ENCODE measurements around the gene DDX49. TPM values are rescaled to one million over a fixed set of nuclear protein-coding genes. Genes with fewer than 3 reads are reported as not detected.

The DDX49 gene
- total and polyA plus RNA-seq, 12 donors, result 16.2 to 74.5 (median 22.1) TPM

DNA sequence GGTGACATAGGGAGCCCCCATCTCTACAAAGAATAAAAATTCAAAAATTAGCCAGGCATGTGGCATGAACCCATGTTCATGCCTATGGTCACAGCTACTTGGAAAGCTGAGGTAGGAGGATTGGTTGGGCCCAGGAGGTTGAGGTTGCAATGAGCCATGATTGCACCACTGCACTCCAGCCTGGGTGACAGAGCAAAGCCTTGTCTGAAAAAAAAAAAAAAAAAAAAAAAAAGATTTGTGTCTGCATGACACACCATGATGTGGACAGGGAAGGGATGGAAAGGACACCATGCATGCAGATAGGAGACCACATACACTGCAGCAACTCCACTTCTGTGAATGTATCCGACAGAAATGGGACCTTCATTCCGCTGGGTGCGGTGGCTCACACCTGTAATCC lies 55.5 kb downstream of the DDX49 start:
- intact Hi-C loops (cut with DNase I), result no loop called here
- H3K4me1 ChIP-seq, result peaks cover 0 to 27% (median 13%) of the 10 kb centered on the region in 9 donors
- DNase-seq (no peak), ATAC-seq (no peak)
- H3K27ac ChIP-seq, result no peak overlapping the region
- TF ChIP-seq CTCF (IDR thresholded peaks at IDR 0.05), result no peak
- peaks cover 0 to 3% (median 0%) of the 10 kb centered on the region in 7 donors for H3K27me3 ChIP-seq
- H3K36me3 ChIP-seq, result no peaks in the 10 kb centered on the region
- no peak overlapping the region for H3K4me3 ChIP-seq
- no peaks in the 10 kb centered on the region for H3K9me3 ChIP-seq
- WGBS, 2 donors, result 98 to 99% methylated on average over 3 of the region's 3 CpGs

GRCh38 chr19:18975869-18976268 lies 56.4 kb downstream of the DDX49 start:
- TF ChIP-seq CTCF (IDR thresholded peaks at IDR 0.05), result no peak
- H3K27me3 ChIP-seq, result peaks cover 0 to 3% (median 0%) of the 10 kb centered on the region in 7 donors
- 82 to 85% methylated on average over 10 of the region's 10 CpGs for WGBS, 2 donors
- intact Hi-C loops (cut with DNase I), result no loop called here
- H3K36me3 ChIP-seq, result no peaks in the 10 kb centered on the region
- H3K9me3 ChIP-seq, result no peaks in the 10 kb centered on the region
- no peak overlapping the region for H3K4me3 ChIP-seq
- DNase-seq (no peak), ATAC-seq (no peak)
- H3K27ac ChIP-seq, result no peak overlapping the region
- peaks cover 0 to 22% (median 12%) of the 10 kb centered on the region in 9 donors for H3K4me1 ChIP-seq

Other genes starting within 250 kb of the DDX49 start
- gene CRTC1, start 236.0 kb upstream of the DDX49 start, total RNA-seq, result 10 to 100 TPM in 3 of 10 donors, 1 to 10 TPM in 7; 6.5 to 11.8 (median 9.3) TPM
- 1 to 10 TPM; 3.2 to 8.6 TPM for gene CRTC1, start 236.0 kb upstream of the DDX49 start, polyA plus RNA-seq
- gene COMP, start 128.4 kb upstream of the DDX49 start, total RNA-seq, result 1 to 10 TPM in 3 of 10 donors, under 1 TPM in 5, not detected in 2; 0.13 to 5.9 (median 0.43) TPM
- 1 to 10 TPM in 1 of 2 donors, under 1 TPM in 1; 0.29 to 2.4 TPM for gene COMP, start 128.4 kb upstream of the DDX49 start, polyA plus RNA-seq
- 10 to 100 TPM; 32.3 to 44.3 (median 37.5) TPM for gene UPF1, start 87.8 kb upstream of the DDX49 start, total RNA-seq
- gene UPF1, start 87.8 kb upstream of the DDX49 start, polyA plus RNA-seq, result 10 to 100 TPM; 25.2 to 36.7 TPM
- 1 to 10 TPM in 6 of 10 donors, under 1 TPM in 4; 0.42 to 3.3 (median 1.3) TPM for gene CERS1, start 23.6 kb upstream of the DDX49 start, total RNA-seq
- gene CERS1, start 23.6 kb upstream of the DDX49 start, polyA plus RNA-seq, result under 1 TPM; 0.37 to 0.49 TPM
- gene COPE, start 328 bp upstream of the DDX49 start, total RNA-seq, result 100 to 1,000 TPM; 102 to 157 (median 117) TPM
- 100 to 1,000 TPM; 166 to 302 TPM for gene COPE, start 328 bp upstream of the DDX49 start, polyA plus RNA-seq
- gene HOMER3, start 21.5 kb downstream of the DDX49 start, total RNA-seq, result 10 to 100 TPM; 10.4 to 23.2 (median 13.6) TPM
- gene HOMER3, start 21.5 kb downstream of the DDX49 start, polyA plus RNA-seq, result 10 to 100 TPM; 20.8 to 24.8 TPM
- gene SUGP2, start 113.8 kb downstream of the DDX49 start, total RNA-seq, result 10 to 100 TPM; 50.4 to 72.3 (median 63.3) TPM
- gene SUGP2, start 113.8 kb downstream of the DDX49 start, polyA plus RNA-seq, result 10 to 100 TPM; 27.2 to 85.2 TPM
- gene ARMC6, start 113.9 kb downstream of the DDX49 start, total RNA-seq, result 10 to 100 TPM; 13.4 to 22.3 (median 15.2) TPM
- 10 to 100 TPM; 21.9 to 27.9 TPM for gene ARMC6, start 113.9 kb downstream of the DDX49 start, polyA plus RNA-seq
- 10 to 100 TPM; 15.7 to 24.1 (median 19.3) TPM for gene SLC25A42, start 144.3 kb downstream of the DDX49 start, total RNA-seq
- 10 to 100 TPM; 15.9 to 18.1 TPM for gene SLC25A42, start 144.3 kb downstream of the DDX49 start, polyA plus RNA-seq
- 10 to 100 TPM; 11.4 to 27.9 (median 18.6) TPM for gene TMEM161A, start 218.8 kb downstream of the DDX49 start, total RNA-seq
- 10 to 100 TPM; 24.2 to 24.4 TPM for gene TMEM161A, start 218.8 kb downstream of the DDX49 start, polyA plus RNA-seq